Prostate gland (tissue), 2 donors: ENCODE data around the gene SCIN. TPM values are rescaled to one million over a fixed set of nuclear protein-coding genes. Genes with fewer than 3 reads are reported as not detected.

Experiments used
- DNase-seq: peaks from one replicate; pipeline ENCODE4 v3.0.0-alpha.2; 2019; ENCODE audit warnings: low spot score
- H3K27ac ChIP-seq, 2 donors: fragments of 200-600 bp; sonication (generic); 2 replicates each; pipeline ENCODE4 v1.5.1; 2017 to 2019
- H3K27me3 ChIP-seq: fragments of 200-600 bp; sonication (generic); replicated peaks from 2 replicates; pipeline ENCODE4 v1.5.1; 2019; ENCODE audit not compliant: insufficient read depth
- H3K36me3 ChIP-seq, 2 donors: fragments of 200-600 bp; sonication (generic); 1 replicate in 1 of 2; 2 replicates in 1 of 2; pipeline versions ENCODE4 v1.5.1 to v1.8.1; 2017 to 2019
- H3K4me1 ChIP-seq: fragments of 200-600 bp; sonication (generic); replicated peaks from 2 replicates; pipeline ENCODE4 v1.5.1; 2019
- H3K4me3 ChIP-seq, 2 donors: fragments of 200-600 bp; sonication (generic); 2 replicates each; pipeline ENCODE4 v1.5.1; 2017 to 2019
- H3K9me3 ChIP-seq: fragments of 200-600 bp; sonication (generic); 2 replicates; pipeline ENCODE4 v1.5.1; 2017
- POLR2A ChIP-seq: fragments of 450-650 bp; IDR thresholded peaks from one replicate; pipeline ENCODE4 v1.6.1; 2016; ENCODE audit warnings: antibody characterized with exemption, mild to moderate bottlenecking
- POLR2AphosphoS5 ChIP-seq: sonication (generic); formaldehyde crosslinking; IDR thresholded peaks from one replicate; pipeline ENCODE4 v1.6.1; 2017; ENCODE audit warnings: antibody characterized with exemption
- WGBS: methylation state at CpG from one replicate; pipeline ENCODE4 v1.1.5; 2018; 5-methylcytosine and 5-hydroxymethylcytosine counted together
- intact Hi-C: fragments of 100-400 bp; cut with DNase I; formaldehyde crosslinking; loops from one replicate; pipeline ENCODE4 v1.14.2; 2022
- total RNA-seq, 2 donors: library from RNA; depleted of rRNA; stranded (reverse); fragments of >200 nt; gene quantifications; one replicate each; pipeline ENCODE4 v1.1.0, GENCODE V29; 2016
- TF ChIP-seq, protein P1 (sequence below), 4 experiments: fragments of 200-600 bp in 2 of 4; fragments of 450-650 bp in 2 of 4; sonication (generic) in 2 of 4; IDR thresholded peaks; 1 replicate in 3 of 4; 2 replicates in 1 of 4; pipeline ENCODE4 v1.5.1; 2016 to 2019; ENCODE audit warnings: antibody characterized with exemption in 4 of 4, mild to moderate bottlenecking in 2 of 4, moderate library complexity in 2 of 4

Gene SCIN
- total RNA-seq, 2 donors from 2014 or later: 7.6 to 12.2 TPM

DNA sequence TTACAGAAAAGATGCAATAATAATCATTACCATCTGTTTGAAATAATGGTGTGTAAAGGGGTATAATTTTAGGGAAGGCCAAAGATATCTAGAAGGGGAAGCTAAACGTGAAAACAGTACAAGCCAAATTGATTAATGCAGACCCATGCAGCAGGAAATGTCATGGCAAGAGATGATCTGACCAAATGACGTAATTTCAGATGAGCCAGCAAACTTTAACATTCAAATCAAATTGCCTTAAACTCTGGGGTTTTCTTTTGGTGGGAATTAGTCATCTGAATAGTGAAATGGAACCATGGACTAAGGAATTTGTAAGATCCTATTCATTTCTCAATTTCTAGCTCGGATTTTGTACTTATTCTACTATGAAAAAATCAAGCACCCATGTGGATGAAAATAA is 21.4 kb upstream of the SCIN start:
- no peaks in the 10 kb centered on the region for H3K27me3 ChIP-seq
- intact Hi-C loops: no loop called here
- 82% methylated on average over 3 of the region's 3 CpGs for WGBS
- no peaks in the 10 kb centered on the region for H3K36me3 ChIP-seq
- DNase-seq: no peak
- H3K4me1 ChIP-seq: no peaks in the 10 kb centered on the region
- no peaks in the 10 kb centered on the region for H3K9me3 ChIP-seq
- no peak overlapping the region for H3K27ac ChIP-seq
- H3K4me3 ChIP-seq: no peak overlapping the region
- TF ChIP-seq, protein P1, sequence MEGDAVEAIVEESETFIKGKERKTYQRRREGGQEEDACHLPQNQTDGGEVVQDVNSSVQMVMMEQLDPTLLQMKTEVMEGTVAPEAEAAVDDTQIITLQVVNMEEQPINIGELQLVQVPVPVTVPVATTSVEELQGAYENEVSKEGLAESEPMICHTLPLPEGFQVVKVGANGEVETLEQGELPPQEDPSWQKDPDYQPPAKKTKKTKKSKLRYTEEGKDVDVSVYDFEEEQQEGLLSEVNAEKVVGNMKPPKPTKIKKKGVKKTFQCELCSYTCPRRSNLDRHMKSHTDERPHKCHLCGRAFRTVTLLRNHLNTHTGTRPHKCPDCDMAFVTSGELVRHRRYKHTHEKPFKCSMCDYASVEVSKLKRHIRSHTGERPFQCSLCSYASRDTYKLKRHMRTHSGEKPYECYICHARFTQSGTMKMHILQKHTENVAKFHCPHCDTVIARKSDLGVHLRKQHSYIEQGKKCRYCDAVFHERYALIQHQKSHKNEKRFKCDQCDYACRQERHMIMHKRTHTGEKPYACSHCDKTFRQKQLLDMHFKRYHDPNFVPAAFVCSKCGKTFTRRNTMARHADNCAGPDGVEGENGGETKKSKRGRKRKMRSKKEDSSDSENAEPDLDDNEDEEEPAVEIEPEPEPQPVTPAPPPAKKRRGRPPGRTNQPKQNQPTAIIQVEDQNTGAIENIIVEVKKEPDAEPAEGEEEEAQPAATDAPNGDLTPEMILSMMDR (IDR thresholded peaks at IDR 0.05): no peak
- no peak for TF ChIP-seq POLR2AphosphoS5
- TF ChIP-seq POLR2A: no peak

DNA sequence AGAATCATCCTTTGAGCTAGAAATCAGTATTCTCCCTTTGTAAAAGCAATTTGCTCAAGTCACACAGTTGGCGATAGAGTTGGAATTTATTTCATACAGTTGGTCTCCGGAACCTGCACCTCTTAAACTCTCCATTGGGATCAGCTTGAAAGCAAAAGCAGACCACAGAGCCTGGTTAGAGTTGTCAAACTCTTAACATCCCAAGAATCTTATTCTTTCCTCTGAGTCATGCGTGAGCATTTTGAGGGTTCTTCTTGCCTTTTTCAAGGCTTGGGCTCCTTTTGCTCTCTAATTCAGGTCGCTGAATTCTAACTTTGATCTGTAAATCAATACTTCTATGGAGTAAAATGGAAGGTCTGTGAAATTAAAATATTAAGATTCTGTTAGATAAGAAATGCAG is 19.6 kb upstream of the SCIN start:
- intact Hi-C loops: no loop called here
- no peak for DNase-seq
- no peaks in the 10 kb centered on the region for H3K36me3 ChIP-seq

DNA sequence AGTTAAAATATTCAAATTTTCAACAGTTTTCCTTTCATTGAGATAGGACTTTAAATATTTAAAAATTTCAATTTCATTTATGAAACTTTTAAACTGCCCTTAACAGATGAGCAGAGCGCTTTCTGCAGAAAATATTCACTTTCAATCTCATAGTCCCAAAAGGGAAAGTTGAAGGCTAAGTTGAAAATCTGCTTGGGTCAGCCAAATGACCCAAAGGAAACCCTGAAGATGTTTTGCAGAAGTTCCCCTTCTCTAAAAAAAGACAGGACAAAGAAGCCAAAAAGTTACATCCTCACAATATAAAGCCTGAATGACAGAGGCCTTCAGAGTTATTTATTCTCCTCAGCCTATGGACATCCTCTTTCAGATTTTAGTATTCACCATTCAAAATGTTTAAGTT is 17.6 kb upstream of the SCIN start:
- no peaks in the 10 kb centered on the region for H3K9me3 ChIP-seq
- no peak overlapping the region for H3K27ac ChIP-seq
- 95% methylated on average over 1 of the region's 1 CpG for WGBS
- no peaks in the 10 kb centered on the region for H3K27me3 ChIP-seq
- no peak overlapping the region for H3K4me3 ChIP-seq
- no peak for TF ChIP-seq POLR2A
- TF ChIP-seq POLR2AphosphoS5: no peak
- TF ChIP-seq, protein P1 (IDR thresholded peaks at IDR 0.05): no peak
- H3K36me3 ChIP-seq: no peaks in the 10 kb centered on the region
- intact Hi-C loops: no loop called here
- no peak for DNase-seq
- H3K4me1 ChIP-seq: no peaks in the 10 kb centered on the region

More for the DNA sequence above, 19.6 kb upstream of the SCIN start:
- Histone ChIP-seq H3K4me1 (no peaks in the 10 kb centered on the region), H3K4me3 (no peak overlapping the region), H3K9me3 (no peaks in the 10 kb centered on the region), H3K27me3 (no peaks in the 10 kb centered on the region), H3K27ac (no peak overlapping the region)
- WGBS: 94% methylated on average over 4 of the region's 4 CpGs
- TF ChIP-seq POLR2A: no peak
- TF ChIP-seq POLR2AphosphoS5: no peak
- TF ChIP-seq, protein P1 (IDR thresholded peaks at IDR 0.05): no peak

DNA sequence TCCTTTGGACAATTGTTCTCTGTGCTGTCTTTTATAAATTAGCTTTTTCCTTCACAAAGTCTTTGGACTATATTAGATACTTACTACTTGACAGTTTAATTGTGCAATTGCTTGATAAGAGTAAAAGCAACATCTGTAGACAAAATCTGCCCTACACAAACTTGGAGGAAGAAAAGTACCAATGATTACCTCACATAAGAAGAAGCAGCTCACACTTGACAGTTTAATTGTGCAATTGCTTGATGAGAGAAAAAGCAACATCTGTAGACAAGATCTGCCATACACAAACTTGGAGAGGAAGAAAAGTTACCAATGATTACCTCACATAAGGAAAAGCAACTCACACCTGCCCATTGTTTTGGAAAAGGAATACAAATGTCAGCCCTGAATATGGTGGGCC is 17.1 kb upstream of the SCIN start:
- TF ChIP-seq POLR2AphosphoS5 (no peak), POLR2A (no peak)
- H3K36me3 ChIP-seq: no peaks in the 10 kb centered on the region
- H3K4me3 ChIP-seq: no peak overlapping the region
- no peak overlapping the region for H3K27ac ChIP-seq
- no peaks in the 10 kb centered on the region for H3K27me3 ChIP-seq
- no peaks in the 10 kb centered on the region for H3K4me1 ChIP-seq
- H3K9me3 ChIP-seq: no peaks in the 10 kb centered on the region
- no peak for DNase-seq
- intact Hi-C loops: no loop called here

DNA sequence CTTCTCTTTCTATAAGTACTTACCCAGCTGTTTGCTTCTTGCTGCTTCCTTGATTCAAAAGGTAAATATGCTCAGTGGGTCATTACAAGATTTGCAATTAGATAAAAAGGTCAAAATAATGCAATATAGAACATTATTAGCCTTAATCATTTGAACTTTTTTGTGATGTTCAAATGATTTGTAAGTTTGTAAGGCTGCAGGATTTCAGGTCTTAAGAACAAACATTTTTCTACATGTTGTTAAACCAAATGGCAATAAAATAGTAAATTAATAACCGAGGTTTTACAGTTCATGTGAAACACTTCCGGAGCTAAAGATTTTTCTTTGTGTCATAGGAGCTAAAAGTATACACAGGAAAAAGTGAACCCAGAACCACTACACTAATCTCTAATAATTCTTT is 16.2 kb upstream of the SCIN start:
- TF ChIP-seq POLR2A (no peak), POLR2AphosphoS5 (no peak)
- TF ChIP-seq, protein P1 (IDR thresholded peaks at IDR 0.05): no peak
- DNase-seq: no peak
- intact Hi-C loops: no loop called here
- H3K4me3 ChIP-seq: no peak overlapping the region
- H3K27me3 ChIP-seq: no peaks in the 10 kb centered on the region
- H3K36me3 ChIP-seq: no peaks in the 10 kb centered on the region
- H3K27ac ChIP-seq: no peak overlapping the region
- H3K9me3 ChIP-seq: no peaks in the 10 kb centered on the region
- 40% methylated on average over 2 of the region's 2 CpGs for WGBS
- no peaks in the 10 kb centered on the region for H3K4me1 ChIP-seq
